Subcutaneous adipose tissue (tissue), 4 donors: ENCODE measurements around the gene PCBP3. TPM values are rescaled to one million over a fixed set of nuclear protein-coding genes. Genes with fewer than 3 reads are reported as not detected.

Experiments used
- CTCF ChIP-seq: fragments of 450-650 bp; IDR thresholded peaks from one replicate; pipeline ENCODE4 v1.5.1; 2016; ENCODE audit warnings: low read depth, mild to moderate bottlenecking, control low read depth, antibody characterized with exemption, moderate library complexity
- total RNA-seq, 4 donors: library from RNA; depleted of rRNA; stranded (reverse); fragments of >200 nt; gene quantifications; one replicate each; pipeline ENCODE4 v1.1.0, GENCODE V29; 2016

Gene PCBP3
- total RNA-seq, 4 donors from 2014 or later, result 3.4 to 11.0 (median 5.7) TPM

DNA sequence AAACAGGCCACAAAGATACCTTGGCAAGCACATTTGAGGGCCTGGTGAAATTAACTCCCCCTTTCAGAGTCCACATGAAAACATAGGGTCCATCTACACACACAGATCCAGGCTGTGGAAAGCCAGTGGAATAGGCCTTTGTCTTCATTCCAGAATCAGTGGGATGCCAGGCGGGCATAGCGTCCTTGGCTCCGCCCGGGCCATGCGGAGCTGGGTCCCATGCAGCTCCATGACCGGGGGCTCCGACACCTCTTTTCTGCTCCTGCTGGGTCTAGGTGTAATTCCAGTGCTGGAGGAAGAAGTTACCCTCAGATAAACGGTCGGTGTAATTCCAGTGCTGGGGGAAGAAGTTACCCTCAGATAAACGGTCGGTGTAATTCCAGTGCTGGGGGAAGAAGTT, 274.5 kb downstream of the PCBP3 start:
- TF ChIP-seq CTCF, result no peak

DNA sequence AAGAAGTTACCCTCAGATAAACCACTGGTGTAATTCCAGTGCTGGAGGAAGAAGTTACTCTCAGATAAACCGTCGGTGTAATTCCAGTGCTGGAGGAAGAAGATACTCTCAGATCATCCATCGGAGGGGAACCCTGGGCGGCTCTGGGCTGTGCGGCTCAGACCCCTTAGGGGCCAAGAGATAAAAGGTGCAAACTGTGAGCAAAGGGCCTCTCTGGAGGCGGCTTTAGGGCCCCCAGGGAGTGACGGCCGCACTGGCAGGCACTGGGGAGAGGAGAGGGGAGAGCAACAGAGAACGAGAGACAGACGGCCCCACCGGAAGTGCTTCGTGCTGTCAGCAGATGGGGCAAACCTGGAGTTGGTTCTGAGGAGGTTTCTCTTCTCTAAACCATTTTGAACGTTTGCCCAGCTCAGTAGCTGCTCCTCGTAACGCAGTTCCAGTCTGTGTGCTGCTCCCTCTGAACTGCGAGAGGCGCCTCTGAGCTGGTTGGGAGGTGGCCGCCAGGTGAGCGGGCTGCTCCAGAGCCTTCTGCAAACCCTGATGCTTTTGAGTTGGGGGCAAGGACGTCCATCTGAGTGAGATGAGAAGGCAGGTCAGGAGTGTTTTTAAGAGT, 275.4 kb downstream of the PCBP3 start:
- TF ChIP-seq CTCF, result no peak

- TF ChIP-seq CTCF, result no peak
Observed at GRCh38 chr21:45919593-45919992, 276.1 kb downstream of the PCBP3 start.

DNA sequence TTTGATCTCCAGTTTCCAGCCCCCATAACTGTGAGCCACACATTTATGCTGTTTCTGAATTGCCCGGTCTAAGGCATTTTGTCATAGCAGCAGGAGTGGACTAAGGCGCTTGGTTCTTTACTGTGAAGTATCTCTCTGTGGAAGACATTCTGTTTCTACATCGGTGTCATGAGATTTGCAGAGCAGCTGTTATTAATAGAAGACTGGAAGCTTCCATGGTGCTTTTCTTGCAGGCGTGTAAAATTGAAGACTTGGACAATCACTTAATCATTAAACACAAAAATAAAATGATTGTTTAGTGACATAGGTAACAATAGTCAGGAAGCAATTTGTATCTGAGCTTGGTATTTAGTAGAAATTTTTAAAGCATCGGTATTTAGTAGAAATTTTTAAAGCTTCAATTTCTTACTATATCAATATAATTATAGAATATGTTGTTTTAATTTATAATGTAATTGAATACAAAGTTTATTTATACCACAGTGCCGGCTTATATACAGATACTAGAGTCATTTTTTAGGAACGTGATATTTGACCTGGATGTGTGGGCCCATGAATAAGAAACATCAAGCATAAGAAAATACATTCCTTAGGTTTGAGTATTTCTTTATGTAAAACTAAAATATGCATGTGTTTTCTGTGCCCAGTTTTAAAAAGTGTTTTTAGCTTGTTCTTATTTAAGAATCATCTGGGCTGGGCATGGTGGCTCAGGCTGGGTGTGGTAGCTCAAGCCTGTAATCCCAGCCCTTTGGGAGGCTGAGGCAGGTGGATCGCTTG, 277.5 kb downstream of the PCBP3 start:
- TF ChIP-seq CTCF, result no peak

- TF ChIP-seq CTCF, result no peak
Observed at GRCh38 chr21:45921917-45922316, 278.4 kb downstream of the PCBP3 start.

DNA sequence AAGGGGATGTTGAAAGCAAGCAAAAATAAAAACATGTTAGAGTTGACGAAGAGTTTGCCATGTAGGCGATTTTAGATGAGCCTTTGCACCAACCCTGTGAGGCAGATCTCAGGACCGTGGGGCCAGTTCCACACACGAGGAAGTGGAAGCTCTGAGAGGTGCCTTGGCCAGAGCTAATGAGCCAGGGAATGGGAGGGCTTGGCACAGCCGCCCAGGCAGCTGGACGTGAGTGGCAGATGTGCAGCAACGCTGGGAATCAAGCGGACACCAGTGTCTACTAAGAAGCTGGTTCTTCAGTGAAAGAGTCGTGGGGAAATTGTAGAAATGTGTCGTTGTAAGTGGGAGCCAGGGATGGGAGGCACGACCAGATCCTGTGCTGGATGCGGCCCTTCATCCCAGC, 279.1 kb downstream of the PCBP3 start:
- TF ChIP-seq CTCF, result no peak

DNA sequence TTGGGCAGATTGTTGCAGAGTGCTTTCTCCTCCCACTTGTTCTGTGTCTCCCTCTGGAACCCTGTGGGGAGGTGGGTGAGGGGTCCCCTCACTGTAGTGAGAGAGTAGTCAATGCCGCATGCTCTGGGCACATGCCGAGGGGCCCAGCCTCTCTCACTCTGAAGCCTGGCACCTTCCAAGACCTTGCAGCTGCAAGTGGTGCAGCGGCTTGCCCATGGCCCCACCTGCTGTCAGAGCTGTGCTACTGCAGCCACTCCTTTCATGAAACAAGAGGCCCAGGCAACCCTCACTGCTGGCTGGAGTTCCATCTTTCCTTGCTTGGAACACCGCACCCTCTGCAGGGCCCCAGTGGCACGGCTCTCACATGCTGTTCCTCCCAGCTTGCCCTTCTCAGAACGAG, 279.6 kb downstream of the PCBP3 start:
- TF ChIP-seq CTCF, result no peak
